GM19043 (cell line): ENCODE data around the gene SNAPC4.
"Not testable (repeated sequence)": the region's sequence is repeated elsewhere in the genome, so short reads cannot be mapped to it uniquely, and the experiment has no call there.

Experiments used
- ATAC-seq: cut with Tn5 transposase; IDR thresholded peaks from one replicate; pipeline ENCODE4 v1.9.1; 2021; ENCODE audit warnings: low read depth; ENCODE audit not compliant: unreplicated experiment

SNAPC4 gene

DNA sequence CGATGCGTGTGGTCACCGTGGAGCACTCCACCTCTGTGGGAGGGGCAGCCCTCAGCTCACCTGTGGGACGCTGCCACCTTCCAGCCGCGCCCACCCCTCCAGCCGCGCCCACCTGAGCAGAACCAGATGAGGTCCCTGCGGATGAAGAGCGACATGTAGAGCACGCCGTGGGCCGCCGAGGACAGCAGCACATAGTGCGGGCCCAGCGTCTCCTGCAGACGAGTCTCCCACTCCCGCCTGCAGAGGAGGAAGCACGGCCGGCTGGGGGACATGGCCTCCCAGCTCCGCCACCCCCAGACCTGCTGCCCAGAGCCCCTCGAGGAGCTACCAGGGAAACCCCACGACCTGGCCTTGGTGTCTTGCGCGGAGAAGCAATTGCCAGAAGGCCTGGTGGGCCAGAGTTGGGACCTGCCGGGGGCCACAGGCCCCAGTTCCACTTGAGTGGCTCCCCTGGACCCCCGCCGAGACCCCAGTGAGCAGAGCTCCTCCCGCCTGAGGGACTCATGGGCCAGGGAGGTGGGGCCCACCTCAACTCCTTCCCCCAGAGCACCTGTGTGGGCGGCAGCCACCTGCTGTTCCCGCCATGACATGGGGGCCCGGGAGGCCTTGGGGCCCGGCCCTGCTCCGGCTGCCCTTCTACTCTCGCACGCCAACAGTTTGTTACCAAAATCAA is 33.2 kb upstream of the SNAPC4 start:
- no peak for ATAC-seq

DNA sequence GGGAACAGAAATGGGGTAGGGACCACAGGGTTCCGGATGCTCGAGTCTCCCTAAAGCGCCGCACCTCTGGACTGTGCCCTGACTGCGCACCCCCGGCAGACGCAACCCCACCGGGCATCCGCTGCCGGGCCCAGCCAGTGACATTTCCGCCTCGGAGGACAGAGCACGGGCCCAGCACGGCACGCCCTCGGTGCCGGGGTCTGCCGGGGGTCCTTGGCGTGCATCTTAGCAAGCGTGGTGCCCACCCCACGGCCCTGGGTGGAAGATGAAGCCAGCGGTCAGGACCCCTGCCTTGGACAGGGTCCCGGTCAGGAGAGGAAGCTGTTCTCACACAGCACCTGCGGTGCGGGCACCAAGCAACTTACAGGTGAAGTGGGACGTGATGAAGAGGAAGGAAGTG is 32.6 kb upstream of the SNAPC4 start:
- no peak for ATAC-seq

DNA sequence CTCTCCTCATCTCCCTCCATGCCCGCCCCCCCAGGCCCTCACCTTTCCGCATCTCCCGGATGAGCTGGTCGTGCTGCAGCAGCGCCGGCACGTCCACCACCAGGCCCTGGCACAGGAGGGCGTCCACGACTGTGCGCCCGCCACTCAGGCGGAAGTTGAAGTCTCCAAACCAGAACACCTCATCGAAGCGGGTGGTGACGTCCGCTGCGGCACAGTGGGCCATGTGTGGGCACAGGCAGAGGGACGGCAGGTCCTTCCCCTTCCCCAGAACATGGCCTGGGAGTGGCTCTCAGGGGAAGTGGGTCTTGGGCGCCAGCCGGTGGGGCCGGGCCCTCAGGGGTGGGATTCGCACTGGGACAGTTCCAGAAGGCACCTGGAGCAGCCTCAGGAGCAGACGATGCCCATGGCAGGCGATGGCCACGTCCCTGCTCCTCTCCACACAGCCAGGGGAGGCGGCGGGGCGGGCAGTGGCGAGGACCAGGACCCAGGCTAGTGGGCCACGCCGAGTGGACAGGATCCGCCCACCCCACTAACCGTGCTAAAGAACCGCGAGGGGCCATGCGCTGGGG is 31.9 kb upstream of the SNAPC4 start:
- no peak for ATAC-seq

DNA sequence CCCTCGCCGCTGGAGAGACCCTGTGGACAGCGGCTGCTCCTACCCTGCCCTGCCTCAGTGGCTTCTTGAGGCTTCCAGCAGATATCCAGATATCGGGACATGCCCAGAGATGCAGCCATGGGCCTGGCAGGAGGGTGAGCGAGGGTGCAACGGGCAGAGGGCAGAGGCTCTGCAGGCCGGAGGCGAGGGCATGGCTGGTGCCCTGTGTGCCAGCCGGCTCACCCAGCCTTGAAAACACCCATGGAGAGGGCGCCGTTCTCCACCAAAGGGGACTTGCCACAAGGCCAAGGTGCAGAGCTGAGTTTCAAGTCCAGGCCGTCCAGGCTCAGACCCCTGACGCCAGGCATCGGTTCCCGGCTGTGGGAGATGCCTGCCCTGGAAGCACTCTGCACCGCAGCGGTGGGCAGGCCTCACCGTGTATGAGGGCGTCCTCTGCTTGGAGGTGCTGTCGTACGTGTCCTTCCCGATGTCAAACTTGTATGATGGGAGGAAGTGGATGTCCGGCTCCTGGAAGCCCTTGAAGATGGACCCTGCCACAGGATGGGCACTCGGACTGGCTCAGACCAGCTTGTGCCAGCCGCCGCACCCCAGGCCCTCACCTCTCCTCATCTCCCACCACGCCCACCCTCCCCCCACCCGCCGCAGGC is 30.7 kb upstream of the SNAPC4 start:
- ATAC-seq, result no peak

DNA sequence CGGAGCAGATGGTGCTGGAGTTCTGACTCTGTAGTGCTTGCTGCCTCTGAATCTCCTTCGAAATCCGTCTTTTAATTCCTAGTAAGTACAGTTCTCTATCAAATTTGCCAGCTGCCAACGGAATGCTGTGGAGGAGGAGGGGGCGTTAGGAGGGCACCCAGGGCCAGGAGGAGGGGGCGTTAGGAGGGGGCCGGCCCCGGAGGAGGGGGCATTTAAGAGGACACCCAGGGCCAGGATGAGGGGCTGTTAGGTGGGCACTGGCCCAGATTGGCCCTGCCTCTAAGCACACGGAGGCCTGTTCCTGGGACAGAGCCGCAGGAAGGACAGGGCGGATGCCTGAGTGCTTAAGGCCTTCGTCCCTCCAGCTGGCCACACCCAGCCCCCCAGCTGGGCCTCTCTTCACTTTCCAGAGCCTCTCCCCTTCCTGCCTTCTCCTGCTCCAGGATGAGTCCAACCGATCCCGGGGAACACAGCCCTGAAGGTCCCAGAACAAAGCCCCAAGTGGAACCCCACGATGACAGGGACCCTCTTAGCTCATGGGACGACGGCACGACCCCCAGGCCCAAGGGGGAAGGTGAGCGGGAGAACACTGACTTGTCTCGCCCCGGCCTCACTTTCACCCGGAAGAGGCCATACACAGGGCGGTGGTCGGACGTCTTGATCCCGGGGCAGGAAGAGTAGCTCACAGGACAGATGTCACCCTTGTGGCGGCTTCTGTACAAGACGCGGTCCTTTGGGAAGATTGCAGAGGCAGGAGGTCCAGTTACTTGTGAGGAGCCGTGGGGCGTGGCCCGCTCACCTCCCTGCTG is 29.9 kb upstream of the SNAPC4 start:
- ATAC-seq, result no peak

DNA sequence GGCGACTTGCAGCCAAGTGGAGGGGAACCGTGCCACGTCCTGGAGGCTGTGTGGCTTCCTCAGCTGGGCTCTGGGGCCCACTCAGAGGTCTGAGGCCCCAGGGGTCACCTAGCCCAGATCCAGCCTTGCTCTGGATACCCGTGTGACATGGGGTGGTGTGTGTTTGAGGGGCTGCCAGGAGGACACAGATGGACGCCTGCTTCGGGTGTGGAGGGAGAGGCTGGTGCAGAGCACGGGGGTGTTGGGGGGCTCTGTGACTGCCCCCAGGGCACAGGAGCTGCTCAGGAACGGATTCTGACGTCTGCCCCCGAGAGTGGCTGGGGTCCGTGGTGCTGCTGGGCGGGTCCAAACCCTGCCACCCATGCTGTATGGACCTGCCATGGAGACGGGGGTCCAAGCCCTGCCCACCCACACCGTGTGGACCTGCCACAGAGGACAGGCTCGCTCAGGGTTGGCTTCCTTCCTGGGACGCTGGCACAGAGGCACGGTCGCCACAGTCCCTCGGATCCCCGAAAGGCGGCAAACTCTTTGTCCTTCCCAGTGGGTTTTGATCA is 29.2 kb upstream of the SNAPC4 start:
- ATAC-seq, result no peak

DNA sequence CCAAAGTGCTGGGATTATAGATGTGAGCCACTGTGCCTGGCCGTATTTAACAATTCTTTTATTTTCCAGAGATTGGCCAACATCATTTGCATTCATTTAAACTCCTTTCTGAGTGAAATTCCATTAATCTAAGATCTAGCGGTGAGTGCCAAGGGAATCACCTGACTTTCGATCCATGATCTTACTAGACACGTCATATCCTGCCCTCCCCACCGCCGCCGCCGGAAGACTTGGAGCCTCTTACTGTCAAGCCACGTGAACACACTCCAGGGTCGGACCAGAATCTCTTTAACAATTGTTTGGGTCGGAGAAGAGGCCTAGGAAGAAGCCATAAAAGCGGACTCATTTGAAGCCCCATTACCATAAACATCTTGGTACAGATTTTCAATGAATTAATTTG is 26.8 kb upstream of the SNAPC4 start:
- ATAC-seq, result no peak

DNA sequence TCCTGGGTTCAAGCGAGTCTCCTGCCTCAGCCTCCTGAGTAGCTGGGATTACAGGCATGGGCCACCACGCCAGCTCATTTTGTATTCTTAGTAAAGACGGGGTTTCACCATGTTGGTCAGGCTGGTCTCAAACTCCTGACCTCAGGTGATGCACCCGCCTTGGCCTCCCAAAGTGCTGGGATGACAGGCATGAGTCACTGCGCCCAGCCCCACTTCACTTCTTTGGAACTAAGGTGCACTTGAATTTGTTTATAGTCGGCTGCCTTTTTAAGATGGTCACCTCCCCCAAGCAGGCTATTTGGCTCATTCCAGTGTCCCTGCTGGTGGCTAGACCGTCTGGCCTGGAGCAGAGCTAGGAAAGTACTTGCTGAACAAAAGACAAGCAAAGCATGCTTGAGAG is 25.4 kb upstream of the SNAPC4 start:
- ATAC-seq, result not testable (repeated sequence)

DNA sequence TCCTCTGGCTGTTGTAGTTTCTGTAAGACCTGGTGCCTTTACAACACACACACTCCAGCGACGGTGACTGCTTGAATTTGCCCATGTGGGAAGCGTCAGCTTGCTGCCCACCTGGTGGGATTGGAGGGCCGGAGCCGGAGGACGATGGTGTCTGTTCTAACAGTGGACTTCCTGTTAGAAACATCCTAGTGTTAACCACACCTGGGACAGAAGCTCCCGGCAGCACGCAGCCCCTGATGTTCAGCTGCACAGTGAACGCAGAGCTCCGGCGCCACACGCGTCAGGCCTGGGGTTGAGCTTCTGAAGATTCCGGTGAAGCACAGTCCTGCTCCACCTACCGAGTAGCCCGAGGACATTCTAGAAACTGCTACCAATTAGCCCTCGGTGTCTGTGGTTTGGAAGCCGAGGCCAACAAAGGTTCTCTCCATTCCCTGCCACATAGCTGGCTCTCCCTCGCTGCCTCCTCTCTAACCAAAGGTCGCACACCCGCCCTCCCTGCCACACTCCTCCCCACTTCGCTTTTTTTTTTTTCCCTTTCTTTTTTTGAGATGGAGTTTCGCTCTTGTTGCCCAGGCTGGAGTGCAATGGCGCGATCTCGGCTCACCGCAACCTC is 24.9 kb upstream of the SNAPC4 start:
- ATAC-seq, result no peak

DNA sequence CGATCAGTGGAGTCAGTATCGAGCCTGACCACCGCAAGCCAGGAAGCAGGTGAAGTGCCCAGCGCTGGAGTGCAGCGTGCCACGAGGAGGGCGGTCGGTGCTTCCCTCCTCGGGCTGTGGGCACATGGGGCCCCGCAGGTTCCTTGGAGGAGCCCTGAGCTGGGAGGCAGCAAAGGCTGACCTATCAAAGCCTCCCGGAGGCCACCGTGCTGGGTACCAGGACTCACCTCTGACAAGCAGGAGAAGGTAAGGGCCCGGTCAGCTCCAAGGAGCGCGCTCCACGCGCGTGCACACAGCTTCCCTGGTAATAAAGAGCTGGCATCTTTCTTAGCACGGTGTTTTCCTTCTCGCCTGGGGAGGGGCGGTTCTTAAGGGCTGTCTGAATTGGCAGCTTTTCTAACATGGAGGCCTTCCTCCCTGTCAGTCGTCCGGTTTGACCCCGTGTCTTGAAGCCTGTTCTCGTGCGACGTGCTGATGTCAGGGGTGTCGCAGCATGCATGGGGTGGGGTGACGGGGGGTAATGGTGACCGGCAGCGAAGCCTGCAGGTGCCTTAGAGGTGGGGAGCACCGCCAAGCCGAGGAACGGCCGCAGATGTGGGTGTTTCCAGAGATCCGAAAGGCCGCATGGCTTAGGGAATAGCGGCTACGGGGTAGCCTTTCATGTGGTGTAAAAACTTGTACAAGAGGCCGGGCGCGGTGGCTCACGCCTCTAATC is 23.6 kb upstream of the SNAPC4 start:
- ATAC-seq, result no peak

DNA sequence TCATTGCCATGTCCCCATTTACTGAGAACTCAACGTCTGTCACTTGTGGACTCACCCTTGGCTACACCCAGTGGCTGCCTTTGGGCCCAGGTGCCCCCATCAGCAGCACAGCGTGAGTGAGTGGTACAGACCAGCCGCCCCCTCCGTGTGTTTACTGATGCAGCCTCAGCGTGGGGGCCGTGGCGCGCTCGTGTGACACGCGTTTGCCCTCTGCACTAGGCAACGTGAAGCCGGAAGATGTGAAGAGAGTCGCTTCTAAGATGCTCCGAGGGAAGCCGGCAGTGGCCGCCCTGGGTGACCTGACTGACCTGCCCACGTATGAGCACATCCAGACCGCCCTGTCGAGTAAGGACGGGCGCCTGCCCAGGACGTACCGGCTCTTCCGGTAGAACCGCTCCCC is 22.9 kb upstream of the SNAPC4 start:
- no peak for ATAC-seq

DNA sequence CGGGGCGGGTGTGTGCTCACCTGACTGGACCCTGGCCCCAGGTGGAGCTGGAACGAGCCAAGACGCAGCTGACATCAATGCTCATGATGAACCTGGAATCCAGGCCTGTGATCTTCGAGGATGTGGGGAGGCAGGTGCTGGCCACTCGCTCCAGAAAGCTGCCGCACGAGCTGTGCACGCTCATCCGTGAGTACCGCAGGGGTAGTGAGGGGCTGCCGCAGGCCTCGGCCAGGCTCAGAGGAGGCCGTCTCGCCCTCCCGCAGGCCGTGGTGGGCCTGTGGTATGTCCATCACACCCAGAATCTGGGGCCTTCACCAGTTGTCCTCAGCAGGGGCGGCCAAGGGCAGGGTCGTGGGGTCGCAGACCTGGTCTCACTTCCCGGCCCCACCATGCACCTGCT is 21.8 kb upstream of the SNAPC4 start:
- no peak for ATAC-seq

DNA sequence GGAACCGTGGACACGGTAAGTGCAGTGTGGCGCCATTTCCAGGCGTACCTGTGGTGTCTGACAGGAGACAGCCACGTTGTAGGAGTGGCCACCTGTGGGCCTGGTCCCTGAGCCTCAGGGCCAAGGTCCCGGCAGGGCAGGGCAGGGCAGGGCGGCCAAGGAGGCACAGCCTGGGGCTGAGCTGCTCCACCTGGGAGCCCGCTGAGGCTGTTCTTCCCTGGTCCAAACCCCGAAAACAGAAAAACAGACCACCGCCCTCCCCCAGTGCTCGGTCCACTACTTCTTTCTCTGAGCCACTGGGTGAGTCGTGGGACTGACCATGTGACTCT is 19.1 kb upstream of the SNAPC4 start:
- ATAC-seq, result no peak

DNA sequence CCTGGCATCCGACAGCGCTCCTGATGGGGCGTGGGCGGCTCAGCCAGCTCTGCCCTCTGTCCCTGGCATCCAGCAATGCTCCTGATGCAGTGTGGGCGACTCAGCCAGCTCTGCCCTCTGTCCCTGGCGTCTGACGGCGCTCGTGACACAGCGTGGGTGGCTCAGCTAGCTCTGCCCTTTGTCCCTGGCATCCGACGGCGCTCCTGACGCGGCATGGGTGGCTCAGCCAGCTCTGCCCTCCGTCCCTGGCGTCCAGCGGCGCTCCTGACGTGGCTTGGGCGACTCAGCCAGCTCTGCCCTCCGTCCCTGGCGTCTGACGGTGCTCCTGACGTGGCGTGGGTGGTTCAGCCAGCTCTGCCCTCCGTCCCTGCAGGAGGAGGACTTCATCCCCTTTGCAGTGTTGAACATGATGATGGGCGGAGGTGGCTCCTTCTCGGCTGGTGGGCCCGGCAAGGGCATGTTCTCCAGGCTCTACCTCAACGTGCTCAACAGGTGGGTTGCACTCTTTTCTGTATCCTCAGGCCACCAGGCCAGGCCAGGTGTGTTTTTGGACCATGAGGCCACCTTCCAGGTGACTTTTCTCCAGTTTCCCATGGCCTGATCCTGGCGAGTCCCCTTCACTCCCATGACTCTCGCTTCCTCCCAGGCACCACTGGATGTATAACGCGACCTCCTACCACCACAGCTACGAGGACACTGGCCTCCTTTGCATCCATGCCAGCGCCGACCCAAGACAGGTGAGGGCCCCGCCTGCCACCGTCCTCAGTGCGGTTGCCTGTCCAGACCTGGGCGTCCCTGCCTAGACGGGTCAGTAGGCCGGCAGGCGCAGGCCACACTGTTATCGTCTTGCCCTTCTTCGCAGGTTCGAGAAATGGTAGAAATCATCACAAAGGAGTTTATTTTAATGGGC is 18.5 kb upstream of the SNAPC4 start:
- ATAC-seq, result no peak

DNA sequence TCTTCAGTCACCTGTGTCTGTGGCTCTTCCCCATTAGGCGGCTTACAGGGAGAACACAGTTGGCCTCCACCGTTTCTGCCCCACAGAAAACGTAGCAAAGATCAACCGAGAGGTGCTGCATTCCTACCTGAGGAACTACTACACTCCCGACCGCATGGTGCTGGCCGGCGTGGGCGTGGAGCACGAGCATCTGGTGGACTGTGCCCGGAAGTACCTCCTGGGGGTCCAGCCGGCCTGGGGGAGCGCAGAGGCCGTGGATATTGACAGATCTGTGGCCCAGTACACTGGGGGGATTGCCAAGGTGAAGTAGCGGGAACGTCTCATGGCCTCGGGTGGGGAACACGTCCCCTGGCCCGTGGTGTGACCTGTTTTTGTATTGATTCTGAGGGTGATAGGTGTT is 16.9 kb upstream of the SNAPC4 start:
- ATAC-seq, result no peak

DNA sequence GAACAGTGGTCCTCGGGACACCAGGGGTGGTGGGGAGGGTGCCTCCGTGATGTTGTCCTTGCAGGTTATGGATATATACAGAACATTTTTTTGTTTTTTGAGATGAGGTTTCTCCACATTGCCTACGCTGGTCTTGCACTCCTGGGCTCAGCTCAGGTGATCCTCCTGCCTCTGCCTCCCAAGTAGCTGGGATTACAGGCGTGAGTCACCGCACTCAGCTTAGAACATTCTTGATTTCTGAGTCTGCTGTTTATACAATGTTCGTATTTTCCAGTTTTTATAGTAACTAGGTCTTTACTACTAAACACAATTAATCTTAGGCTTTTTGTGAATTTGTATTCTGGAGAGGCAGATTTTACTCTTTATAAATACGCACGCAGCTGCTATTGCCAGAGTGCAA is 16.5 kb upstream of the SNAPC4 start:
- no peak for ATAC-seq

DNA sequence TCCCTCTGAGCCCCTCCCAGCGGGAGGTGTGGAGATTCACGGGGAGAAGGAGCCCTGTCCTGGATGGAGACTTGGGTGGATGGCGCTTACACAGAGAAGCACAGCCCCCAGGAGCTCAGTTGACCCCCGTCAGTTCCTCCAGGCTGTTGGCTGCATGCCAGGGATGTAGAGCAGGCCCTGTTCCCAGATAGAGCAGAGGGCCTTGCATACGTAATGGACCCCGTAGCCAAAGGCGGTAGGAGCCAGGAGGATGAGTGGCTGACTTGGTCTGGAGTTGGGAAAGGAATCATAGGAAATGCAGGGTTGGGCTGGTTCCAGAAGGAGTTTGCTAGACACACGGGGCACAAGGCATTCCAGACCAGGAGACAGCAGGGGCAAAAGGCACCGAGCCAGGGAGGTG is 13.0 kb upstream of the SNAPC4 start:
- no peak for ATAC-seq

DNA sequence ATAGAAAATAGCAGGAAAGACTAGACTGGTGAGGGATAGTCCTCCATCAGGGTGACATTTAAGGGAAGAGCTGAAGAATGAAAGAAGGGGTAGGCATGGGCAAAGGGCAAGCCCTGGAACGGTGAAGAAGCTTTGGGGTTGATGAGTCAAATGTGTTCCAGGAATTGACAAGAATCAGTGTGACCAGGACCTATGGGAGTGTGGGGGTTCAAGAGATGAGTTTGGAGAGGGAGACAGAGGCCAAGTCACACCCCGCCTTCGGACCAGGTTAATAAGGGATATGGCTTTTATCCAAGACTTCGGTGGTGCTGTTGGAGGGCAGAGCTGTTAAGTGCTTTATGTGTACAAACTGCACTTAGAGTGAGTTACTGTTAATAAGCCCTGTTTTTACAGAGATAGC is 11.4 kb upstream of the SNAPC4 start:
- ATAC-seq, result no peak
